ENCODE results near the gene ANXA10.
"Not testable (repeated sequence)": the region's sequence is repeated elsewhere in the genome, so short reads cannot be mapped to it uniquely, and the experiment has no call there.

ANXA10 gene

DNA sequence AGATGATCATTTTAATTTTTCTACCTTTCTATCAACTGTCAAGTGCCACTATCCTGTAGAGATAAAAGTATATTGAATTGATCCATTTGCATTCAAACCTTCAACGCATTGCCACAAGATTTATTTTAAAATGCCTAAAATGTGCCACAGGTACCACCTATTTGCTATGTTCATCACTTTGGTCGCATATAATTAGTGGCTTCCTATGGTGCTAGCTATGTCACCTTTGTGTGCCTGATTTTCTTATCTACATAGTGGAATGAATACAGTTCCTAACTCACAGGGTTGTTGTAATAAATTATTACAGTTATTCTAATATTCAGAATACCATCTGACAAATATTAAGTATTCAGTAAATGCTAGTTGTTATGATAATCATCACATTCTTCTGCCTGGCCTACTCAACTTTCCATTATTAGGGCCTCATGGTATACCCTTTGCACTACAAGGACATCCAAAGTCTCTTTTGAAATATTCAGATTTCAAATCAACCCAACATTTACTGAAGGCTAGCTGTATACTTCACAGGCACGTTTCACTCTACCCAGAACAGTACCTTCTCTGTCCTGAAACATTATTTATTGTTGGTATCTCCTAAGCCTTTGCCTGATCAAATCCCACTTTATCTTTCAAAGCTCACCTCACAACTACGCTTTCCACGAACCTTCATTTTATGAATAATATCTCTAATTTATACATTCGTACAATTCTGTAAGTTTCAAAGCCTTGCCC lies 62.4 kb downstream of the ANXA10 start:
- DNase-seq (ENCODE audit: low spot score): no peak

DNA sequence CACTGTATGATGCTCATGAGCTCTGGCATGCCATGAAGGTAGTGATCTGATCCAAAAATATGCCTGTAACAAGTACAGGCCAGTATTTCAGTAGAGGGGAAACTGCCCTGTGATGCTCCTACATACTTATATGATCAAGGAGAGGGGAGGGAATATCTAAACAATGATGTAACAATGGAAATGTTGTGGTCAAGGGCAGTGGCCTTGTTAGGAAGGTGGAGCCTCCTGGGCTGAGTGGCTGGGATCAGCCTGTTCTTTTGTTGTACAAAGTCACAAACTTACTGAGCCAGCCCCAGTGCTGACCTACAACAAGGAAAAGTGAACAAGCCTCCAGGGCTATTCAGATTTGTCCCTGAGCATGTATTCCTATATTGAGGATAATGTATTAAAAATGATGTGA lies 70.3 kb downstream of the ANXA10 start:
- peak; percentile 41 for DNase-seq (ENCODE audit: low spot score)

DNA sequence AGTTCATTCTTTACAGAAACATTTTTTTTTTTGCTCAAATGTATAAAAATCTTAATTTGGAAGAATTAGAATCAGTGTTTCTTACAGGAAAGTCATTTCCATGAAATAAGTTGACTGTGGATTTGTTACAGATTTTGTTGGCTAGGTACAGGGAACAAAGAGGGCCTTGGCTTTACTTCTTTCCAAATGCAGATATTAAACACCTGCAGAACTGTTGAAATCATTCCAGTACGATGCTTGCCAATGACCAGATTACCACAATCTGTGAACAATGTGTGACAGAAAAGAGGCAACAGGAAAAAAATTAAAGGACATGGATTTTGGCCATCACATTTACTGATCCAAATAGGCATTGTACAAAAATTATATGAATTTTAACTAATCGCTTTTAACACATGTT lies 70.8 kb downstream of the ANXA10 start:
- no peak for DNase-seq (ENCODE audit: low spot score)

DNA sequence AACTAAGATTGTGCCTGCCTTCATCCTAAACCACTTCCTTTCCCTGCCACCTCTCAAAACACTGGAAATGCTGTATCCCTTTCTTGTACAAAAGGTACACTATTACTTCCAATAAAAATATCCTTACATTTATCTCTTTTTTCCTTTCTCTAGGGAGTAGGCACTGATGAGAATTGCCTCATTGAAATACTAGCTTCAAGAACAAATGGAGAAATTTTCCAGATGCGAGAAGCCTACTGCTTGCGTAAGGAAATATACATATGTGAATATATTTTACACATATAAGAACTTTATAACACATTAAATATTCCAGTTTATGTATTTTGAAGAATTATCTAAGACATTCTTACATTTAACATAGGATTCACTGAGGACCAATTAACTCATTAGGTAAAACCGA lies 71.7 kb downstream of the ANXA10 start:
- no peak for DNase-seq (ENCODE audit: low spot score)

DNA sequence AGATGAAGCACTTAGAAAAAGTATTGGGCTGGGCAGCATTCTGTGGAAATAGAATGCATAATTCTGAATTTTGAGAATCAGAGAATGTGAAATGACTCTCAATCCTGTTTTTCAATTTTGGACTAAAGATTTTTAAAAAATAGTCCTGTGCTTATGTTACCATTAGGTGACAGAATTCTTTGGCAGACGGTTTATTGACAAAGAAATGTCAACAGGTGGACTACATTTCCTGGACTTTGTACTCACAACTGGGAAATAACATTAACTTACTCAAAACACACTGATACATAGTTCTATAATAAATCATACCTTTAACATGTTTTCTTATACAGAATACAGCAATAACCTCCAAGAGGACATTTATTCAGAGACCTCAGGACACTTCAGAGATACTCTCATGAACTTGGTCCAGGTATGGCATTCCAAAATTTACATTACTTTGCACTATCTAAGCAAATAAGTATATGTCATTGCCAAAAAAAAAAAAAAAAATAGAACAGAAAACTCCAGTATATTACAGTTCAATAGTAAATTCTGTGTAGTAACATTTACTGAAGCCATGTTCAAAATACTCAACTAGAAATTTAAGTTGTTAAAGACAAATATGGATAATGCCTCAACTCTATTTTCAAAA lies 72.7 kb downstream of the ANXA10 start:
- no peak for DNase-seq (ENCODE audit: low spot score)

DNA sequence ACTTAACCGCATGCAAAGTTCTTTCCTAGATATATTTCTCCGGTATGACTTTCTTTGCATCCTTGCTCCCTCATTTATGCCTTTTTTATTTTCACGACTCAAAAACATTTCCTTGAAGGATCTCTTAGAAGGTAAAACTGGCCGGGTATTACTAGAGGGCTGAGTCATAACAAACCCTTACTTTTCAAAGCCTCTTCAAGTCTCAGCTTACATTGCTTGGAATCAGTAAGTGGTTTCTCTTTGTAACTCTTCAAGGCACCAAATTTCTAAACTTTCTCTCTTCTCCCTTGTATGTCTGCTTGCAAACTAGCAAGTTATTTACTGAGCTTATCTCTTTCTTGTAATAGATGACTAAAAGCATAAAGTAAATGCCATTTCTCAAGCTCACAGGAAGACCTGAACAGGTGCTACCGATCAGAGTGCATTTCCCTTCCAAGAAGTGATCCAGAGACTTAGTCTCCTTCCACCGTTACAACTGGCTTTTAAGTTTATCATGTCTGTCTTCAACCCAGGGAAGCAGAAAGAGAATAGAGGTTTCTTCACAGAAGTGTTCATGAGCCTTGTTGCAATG lies 75.5 kb downstream of the ANXA10 start:
- DNase-seq (ENCODE audit: low spot score): no peak

DNA sequence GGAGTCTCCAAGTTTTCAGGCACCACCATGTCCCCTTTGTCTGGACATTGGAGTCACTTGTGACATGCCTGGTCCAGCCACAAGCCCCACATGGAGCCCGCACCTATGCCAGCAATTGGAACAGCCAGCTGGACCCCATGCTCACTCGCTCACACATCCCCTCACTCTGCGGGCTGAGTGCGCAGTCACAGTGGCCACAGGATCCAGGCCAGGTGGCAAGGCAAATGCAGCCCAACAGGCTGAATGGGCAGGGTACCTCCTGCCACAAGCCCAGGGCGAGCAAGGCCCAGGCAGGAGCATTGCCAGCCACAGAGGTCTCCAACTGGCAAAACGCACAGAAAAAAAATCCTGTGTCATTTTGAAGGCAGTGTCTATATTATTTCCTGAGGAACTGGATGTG lies 82.0 kb downstream of the ANXA10 start:
- no peak for DNase-seq (ENCODE audit: low spot score)

DNA sequence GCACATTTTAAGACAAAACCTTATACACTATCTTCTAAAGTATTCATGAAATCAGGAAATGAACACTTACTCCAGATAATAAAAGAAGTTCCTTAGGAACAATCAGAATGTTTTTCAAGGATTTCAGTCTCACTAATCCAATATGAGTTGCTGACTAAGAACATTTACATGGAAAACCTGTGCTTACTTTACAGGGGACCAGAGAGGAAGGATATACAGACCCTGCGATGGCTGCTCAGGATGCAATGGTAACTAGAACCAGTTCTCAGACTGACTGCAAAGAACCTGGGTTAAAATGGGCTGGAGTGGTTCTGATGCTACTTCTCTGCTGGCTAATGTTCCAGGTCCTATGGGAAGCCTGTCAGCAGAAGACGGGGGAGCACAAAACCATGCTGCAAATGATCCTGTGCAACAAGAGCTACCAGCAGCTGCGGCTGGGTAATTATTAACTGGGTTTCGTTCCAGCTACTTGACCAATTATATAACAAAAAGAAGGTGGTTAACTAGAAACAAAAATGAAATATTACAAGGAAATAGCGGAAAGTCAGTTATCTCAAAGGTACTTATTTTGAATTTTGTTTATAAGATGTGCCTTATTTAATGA lies 85.3 kb downstream of the ANXA10 start:
- DNase-seq (ENCODE audit: low spot score): peak; percentile 64

DNA sequence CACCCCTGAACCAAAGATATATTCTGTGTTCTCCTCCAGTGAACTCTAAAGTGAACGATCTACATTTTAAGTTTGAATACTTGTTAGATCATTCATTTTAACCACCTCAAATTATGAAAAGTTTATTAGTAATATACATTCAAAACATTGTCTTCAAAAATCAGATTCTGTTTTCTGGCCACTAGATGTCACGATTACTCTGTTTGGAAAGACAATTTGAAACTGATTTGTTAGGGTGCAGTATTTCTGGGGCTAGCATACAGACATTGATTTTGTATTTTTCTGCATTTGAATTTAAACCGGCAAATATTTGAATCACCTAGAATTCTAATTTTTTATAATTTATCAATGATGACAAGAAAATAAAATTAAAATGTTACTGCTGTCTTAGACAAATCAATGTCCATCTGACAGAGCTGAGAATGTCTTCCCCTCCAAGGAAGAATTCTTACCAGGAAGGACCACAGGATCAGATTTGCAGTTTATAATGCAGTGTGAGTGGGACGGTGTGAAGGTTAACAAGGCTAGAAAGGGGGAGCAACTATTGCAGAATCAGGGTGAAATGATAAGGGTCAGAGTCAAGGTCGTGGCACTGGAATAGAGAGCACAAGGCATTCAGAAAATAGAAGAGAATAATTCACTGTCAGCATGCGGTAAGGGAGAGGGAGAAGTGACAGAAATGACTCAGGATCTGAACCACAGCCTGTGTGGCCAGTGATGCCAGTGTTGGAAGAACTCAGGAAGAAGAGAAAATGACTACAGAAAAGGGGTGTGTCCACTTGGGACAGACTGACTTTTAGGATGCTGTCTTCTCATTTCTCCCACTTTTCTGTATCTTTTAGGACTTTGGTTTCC lies 91.6 kb downstream of the ANXA10 start:
- peak; percentile 53 for DNase-seq (ENCODE audit: low spot score)

DNA sequence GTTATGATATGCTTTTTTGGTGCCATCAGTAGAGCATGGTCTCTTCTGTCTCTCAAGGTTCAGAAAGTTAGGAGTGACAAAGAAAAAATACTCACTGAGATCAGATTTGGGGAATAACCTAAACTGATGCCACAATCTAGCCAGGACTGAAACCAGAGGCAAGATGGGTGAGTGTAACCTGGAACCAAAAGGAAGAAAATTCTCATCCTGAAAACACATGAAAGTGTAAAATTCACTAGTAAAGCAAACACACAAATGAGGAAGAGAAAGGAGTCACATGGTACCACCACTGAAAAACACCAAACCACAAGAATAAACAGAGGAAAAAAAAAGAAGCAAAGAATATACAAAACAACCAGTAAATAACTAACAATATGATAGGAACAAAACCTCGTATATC lies 96.4 kb downstream of the ANXA10 start:
- DNase-seq (ENCODE audit: low spot score): no peak

DNA sequence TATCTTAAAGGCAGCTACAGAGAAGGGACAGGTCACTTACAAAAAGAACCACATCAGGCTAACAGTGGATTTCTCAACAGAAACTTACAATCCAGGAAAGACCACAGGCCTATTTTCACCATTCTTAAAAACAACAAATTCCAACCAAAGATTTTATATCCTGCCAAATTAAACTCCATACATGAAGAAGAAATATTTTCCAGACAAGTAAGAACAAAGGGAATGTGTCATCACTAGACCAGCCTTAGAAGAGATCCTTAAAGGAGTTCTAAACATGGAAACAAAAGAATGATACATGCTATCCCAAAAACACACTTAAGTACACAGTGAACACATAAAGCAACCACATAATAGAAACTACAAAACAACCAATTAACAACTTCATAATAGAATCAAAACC lies 105.6 kb downstream of the ANXA10 start:
- no peak for DNase-seq (ENCODE audit: low spot score)

DNA sequence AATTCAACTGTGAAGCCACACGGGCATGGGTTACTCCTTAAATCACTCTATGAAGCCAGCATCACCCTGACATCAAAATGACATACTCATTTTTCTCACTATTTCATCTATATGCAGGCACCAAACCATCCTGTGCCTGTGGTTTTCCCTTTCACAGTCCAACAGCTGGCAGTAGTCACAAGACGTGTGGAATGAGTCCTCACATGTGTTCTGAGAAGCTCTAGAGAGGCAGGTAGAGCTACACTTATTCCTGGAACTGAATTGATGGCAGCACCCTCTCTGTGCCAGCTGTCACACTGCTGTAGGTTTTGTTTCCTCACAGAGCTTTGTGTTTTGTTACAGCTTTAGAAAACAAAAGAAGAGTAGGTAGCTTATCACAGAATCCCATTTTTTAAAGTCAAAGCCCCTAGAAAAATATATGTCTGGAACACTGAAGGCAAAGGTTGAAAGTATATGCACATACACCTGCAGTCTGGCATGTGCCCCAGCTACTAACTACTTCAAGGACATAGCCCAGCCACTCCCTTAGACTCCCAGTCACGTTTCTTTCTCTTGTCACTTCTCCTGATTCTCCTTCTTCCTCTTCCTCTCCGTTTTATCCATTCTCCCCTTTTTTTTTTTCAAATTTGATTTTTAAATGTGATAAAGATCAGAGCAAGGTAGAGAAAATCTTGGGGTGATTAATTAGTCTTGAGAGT lies 107.1 kb downstream of the ANXA10 start:
- peak; percentile 24 for DNase-seq (ENCODE audit: low spot score)

DNA sequence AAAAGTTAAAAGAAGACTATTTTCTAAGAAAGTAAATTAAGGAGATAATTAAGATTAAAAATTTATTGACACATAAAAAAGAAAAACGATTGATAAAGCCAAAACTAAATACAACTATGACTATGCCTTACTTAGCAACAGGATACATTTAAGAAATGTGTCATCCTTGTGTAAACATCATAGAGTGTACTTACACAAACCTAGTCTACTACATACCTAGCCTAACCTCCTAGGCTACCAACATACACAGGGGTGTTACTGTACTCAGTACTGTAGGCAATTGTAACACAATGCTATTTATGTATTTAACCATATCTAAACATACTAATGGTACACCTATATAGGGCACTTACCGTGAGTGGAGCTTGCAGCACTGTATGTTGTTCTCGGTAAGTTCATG lies 108.3 kb downstream of the ANXA10 start:
- DNase-seq (ENCODE audit: low spot score): peak; percentile 45

DNA sequence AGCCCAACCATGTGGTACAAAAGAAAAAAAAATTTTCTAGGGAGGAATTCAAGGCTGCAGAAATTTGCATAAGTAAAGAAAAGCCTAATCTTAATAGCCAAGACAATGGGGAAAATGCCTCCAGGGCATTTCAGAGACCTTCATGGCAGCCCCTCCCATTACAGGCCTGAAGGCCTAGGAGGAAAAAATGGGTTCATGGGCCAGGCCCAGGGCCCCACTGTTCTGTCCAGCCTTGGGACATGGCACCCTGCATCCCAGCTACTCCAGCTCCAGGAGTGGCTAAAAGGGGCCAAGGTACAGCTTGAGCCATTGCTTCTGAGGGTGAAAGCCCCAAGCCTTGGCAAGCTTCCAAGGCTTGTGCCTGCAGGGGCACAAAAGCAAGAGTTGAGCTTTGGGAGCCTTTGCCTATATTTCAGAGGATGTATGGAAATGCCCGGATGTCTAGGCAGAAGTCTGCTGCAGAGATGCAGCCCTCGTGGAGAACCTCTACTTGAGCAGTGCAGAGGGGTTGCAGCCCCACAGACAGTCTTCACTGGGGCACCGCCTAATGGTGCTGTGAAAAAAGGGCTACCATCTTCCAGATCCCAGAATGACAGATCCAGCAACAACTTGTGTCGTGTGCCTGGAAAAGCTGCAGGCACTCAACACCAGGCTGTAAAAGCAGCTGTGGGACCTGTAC lies 111.0 kb downstream of the ANXA10 start:
- DNase-seq (ENCODE audit: low spot score): no peak

DNA sequence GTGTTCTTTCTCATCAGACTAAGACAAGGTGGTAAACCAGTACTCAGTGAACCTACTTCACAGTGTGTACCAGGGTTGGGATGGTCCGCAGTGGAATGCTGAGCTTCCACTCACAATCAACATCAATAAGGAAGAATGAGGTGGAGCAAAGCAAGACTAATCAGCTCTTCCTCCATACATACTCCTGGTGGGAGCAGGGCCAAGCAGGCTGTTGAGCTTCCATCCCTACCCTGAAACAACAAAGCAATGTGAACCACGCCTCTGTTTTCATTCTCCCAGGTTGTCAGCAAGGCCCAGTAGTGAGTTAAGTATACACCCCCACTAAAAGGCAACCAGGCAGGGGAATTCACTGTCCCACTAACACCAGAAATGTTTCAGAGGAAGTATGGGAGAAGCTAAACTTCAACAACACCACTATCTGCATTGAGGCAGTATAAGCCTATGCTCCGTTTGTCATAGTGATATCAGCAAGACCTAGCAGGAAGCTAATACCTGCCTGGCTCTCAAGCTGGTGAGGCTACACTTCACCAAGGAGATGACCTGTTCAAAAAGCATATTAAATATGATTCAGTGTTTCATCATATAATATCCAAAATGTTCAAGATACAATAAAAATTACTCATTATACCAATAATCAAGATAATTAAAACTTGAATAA lies 116.7 kb downstream of the ANXA10 start:
- no peak for DNase-seq (ENCODE audit: low spot score)

DNA sequence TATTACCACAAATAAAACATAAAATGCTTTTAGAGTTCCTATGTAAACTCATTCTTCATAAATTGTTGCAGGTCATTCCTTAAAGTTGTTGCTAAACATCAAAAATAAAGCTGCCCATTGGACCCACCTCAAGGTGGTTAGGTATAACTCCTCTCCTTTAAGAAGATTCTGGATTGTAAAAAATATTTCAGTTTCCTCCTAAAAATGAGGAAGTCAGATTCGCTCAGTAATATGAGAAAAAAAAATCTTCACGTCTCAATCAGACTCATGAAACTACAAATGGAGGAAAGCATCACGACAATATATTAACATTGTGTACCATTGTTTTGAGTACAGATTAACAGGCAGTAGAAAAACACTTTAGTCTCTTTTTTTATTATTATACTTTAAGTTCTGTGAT lies 120.3 kb downstream of the ANXA10 start:
- DNase-seq (ENCODE audit: low spot score): no peak

DNA sequence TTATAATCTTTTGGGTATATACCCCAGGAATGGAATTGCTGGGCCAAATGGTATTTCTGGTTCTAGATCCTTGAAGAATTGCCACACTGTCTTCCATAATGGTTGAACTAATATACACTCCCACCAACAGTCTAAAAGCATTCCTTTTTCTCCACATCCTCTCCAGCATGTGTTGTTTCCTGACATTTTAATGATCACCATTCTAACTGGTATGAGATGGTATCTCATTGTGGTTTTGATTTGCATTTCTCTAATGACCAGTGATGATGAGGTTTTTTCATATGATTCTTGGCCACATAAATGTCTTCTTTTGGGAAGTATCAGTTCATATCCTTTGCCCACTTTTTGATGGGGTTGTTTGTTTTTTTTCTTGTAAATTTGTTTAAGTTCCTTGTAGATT lies 121.2 kb downstream of the ANXA10 start:
- not testable (repeated sequence) for DNase-seq (ENCODE audit: low spot score)

DNA sequence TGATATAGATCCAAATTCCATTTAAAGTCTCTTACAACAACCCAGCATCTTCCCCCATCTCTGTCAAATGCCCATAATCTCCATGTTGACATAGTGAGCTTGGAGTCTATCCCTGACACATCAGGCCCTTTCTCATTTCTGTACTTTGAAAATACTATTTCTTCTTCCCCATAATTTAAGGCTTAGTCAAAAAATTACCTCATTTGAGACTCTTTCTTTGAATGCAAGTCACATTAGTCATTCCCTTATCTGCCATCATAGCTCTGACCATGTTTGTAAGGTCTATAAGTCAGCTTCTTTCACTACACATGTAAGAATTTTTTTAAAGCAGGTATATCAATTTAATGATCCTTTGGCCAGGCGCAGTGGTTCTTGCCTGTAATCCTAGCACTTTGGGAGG lies 126.3 kb downstream of the ANXA10 start:
- peak; percentile 90 for DNase-seq (ENCODE audit: low spot score)

DNA sequence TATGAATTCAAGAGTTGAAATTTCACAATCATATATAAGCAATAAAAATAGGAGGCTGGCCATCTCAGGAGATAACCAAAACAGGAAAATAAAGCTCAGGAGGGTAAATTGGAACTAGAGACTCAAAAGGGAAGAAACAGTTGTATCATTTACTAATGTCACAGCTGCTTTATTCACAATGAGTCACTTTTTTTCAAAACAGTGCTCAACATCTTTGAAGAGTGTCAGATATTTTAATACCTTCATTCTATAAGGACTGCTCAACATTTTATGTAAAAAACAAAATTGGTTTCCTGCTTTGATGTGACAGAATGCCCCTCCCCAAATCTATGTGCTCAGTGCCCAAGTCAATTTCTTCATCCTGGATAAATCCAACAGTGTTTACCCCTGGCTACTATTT lies 128.6 kb downstream of the ANXA10 start:
- DNase-seq (ENCODE audit: low spot score): peak; percentile 34

DNA sequence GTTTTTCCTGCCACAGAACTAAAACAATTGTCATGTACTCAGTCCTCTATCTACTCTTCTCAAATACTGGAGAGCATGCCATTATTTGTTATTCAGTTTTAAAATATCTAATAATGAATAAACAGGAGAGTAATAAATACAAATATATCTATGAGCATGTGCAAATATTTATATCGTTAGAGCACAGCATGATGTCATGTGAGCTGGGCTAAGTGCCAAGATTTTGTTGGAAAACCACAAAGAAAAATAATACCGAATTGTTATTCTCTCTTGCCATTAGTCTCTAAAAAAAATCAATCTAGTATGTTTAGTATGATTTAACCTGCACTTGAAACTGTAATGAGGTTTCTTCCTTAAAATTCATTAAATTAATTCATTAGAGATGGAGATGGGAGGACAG lies 129.0 kb downstream of the ANXA10 start:
- DNase-seq (ENCODE audit: low spot score): peak; percentile 73
